CD14-positive monocyte (primary cell): ENCODE measurements around the gene CELF2. TPM values are rescaled to one million over a fixed set of nuclear protein-coding genes. Genes with fewer than 3 reads are reported as not detected.

Source experiments
- DNase-seq, 3 donors: peaks; one replicate each; pipeline ENCODE4 v3.0.0-alpha.2; 2011 to 2022
- H2AFZ ChIP-seq: 2 replicates; pipeline ENCODE4 v1.6.0; 2012; ENCODE audit warnings: mild to moderate bottlenecking, low read depth, low read length, inconsistent platforms; ENCODE audit not compliant: insufficient read depth, poor library complexity, severe bottlenecking
- H3K27ac ChIP-seq, 2 donors: 1 replicate in 1 of 2; 2 replicates in 1 of 2; pipeline ENCODE4 v1.5.1; 2012 to 2013; ENCODE audit warnings: low read length in 2 of 2, control low read depth in 1 of 2, inconsistent platforms in 1 of 2, low read depth in 1 of 2, mild to moderate bottlenecking in 1 of 2
- H3K27me3 ChIP-seq, 2 donors: one replicate each; pipeline versions ENCODE4 v1.6.0 to v1.6.1; 2011 to 2013; ENCODE audit warnings: low read length in 2 of 2; ENCODE audit not compliant: control insufficient read depth in 2 of 2, insufficient read depth in 2 of 2
- H3K36me3 ChIP-seq, 2 donors: replicated peaks in 1 of 2; 1 replicate in 1 of 2; 2 replicates in 1 of 2; pipeline versions ENCODE4 v1.5.1 to v1.6.1; 2012 to 2013; ENCODE audit warnings: low read length in 2 of 2, control low read depth in 1 of 2, inconsistent platforms in 1 of 2, mild to moderate bottlenecking in 1 of 2; ENCODE audit not compliant: insufficient read depth in 2 of 2, control insufficient read depth in 1 of 2
- H3K4me1 ChIP-seq, 2 donors: 1 replicate in 1 of 2; 2 replicates in 1 of 2; pipeline versions ENCODE4 v1.5.1 to v1.6.1; 2012 to 2013; ENCODE audit warnings: low read length in 2 of 2, control low read depth in 1 of 2, inconsistent platforms in 1 of 2, mild to moderate bottlenecking in 1 of 2, moderate library complexity in 1 of 2; ENCODE audit not compliant: insufficient read depth in 2 of 2, control insufficient read depth in 1 of 2
- H3K4me2 ChIP-seq: replicated peaks from 2 replicates; pipeline ENCODE3; 2012; ENCODE audit warnings: low read length, moderate library complexity, mild to moderate bottlenecking; ENCODE audit not compliant: poor library complexity, severe bottlenecking; ENCODE audit errors: extremely low read depth
- H3K4me3 ChIP-seq, 3 experiments: fragments of 200-600 bp in 1 of 3; sonication (generic) in 1 of 3; replicated peaks in 1 of 3; 1 replicate in 2 of 3; 2 replicates in 1 of 3; pipeline ENCODE4 v1.5.1; 2011 to 2013; ENCODE audit warnings: low read length in 3 of 3, mild to moderate bottlenecking in 3 of 3, control low read depth in 2 of 3, low read depth in 2 of 3, inconsistent platforms in 1 of 3, moderate library complexity in 1 of 3
- H3K79me2 ChIP-seq: 2 replicates; pipeline ENCODE4 v1.6.0; 2012; ENCODE audit warnings: mild to moderate bottlenecking, control low read depth, inconsistent platforms, low read length, moderate library complexity; ENCODE audit not compliant: insufficient read depth
- H3K9ac ChIP-seq: 2 replicates; pipeline ENCODE4 v1.6.0; 2017; ENCODE audit warnings: low read length, mild to moderate bottlenecking; ENCODE audit not compliant: insufficient read depth, poor library complexity, severe bottlenecking
- H3K9me3 ChIP-seq, 2 donors: replicated peaks in 1 of 2; 1 replicate in 1 of 2; 2 replicates in 1 of 2; pipeline versions ENCODE4 v1.5.1 to v1.6.1; 2012 to 2013; ENCODE audit warnings: low read length in 2 of 2, control low read depth in 1 of 2; ENCODE audit not compliant: control insufficient read depth in 1 of 2, insufficient read depth in 1 of 2
- H4K20me1 ChIP-seq: 2 replicates; pipeline ENCODE4 v1.6.0; 2012; ENCODE audit warnings: mild to moderate bottlenecking, low read length, control low read depth, moderate library complexity; ENCODE audit not compliant: insufficient read depth
- H3K27ac Mint-ChIP-seq, 7 donors: one replicate each; pipeline ENCODE4 v1.8.0; 2020; ENCODE audit warnings: mild to moderate bottlenecking in 7 of 7, mixed read lengths in 7 of 7, moderate library complexity in 6 of 7, inconsistent platforms in 2 of 7
- H3K27me3 Mint-ChIP-seq, 3 donors: one replicate each; pipeline ENCODE4 v1.8.0; 2021 to 2022; ENCODE audit warnings: low read depth in 3 of 3, mild to moderate bottlenecking in 3 of 3, mixed read lengths in 3 of 3, moderate library complexity in 3 of 3, inconsistent platforms in 1 of 3
- H3K36me3 Mint-ChIP-seq, 2 donors: one replicate each; pipeline ENCODE4 v1.8.0; 2020; ENCODE audit warnings: mixed read lengths in 2 of 2, inconsistent platforms in 1 of 2, mild to moderate bottlenecking in 1 of 2
- H3K4me1 Mint-ChIP-seq: one replicate; pipeline ENCODE4 v1.8.0; 2020; ENCODE audit warnings: mild to moderate bottlenecking, mixed read lengths
- H3K4me3 Mint-ChIP-seq, 2 donors: one replicate each; pipeline ENCODE4 v1.8.0; 2020; ENCODE audit warnings: mild to moderate bottlenecking in 2 of 2, mixed read lengths in 2 of 2, moderate library complexity in 1 of 2
- H3K9me3 Mint-ChIP-seq, 7 donors: one replicate each; pipeline ENCODE4 v1.8.0; 2020 to 2022; ENCODE audit warnings: mixed read lengths in 7 of 7, mild to moderate bottlenecking in 6 of 7, moderate library complexity in 6 of 7, inconsistent platforms in 2 of 7
- CTCF ChIP-seq: fragments of 200-600 bp; IDR thresholded peaks from one replicate; pipeline ENCODE4 v1.8.0; 2022; ENCODE audit warnings: antibody characterized with exemption, mild to moderate bottlenecking
- WGBS: methylation state at CpG from one replicate; pipeline ENCODE4 v1.1.5; 2013; ENCODE audit warnings: missing lambda C conversion rate; ENCODE audit not compliant: insufficient coverage; 5-methylcytosine and 5-hydroxymethylcytosine counted together
- intact Hi-C, 2 donors: fragments of 100-400 bp; cut with micrococcal nuclease; formaldehyde crosslinking; loops; one replicate each; pipeline versions ENCODE4 v1.15.0 to v1.15.1; 2023
- polyA plus RNA-seq, 3 donors: library from polyadenylated mRNA; depleted of rRNA in 1 of 3; unstranded in 2 of 3; stranded (reverse) in 1 of 3; fragments of 300-500 nt in 2 of 3; fragments of >200 nt in 1 of 3; fragmentation: Illumina TruSeq in 2 of 3; gene quantifications; 1 replicate in 2 of 3; 2 replicates in 1 of 3; pipeline ENCODE4 v1.2.3, GENCODE V29; 2012 to 2021

Gene CELF2
- polyA plus RNA-seq, 3 donors = 53.5 to 93.3 (median 80.5) TPM

- Mint-ChIP-seq H3K36me3 (peaks cover 74 to 86% of the 10 kb centered on the region in 2 donors), H3K27me3 (peaks cover 0 to 3% (median 1%) of the 10 kb centered on the region in 3 donors), H3K4me3 (no peak overlapping the region), H3K4me1 (peaks cover 50% of the 10 kb centered on the region), H3K27ac (peak overlapping the region in 2 of 7 donors; percentile 9 to 34), H3K9me3 (peaks cover 0 to 2% (median 0%) of the 10 kb centered on the region in 7 donors)
- H4K20me1 ChIP-seq = peaks cover 98% of the 10 kb centered on the region
- H3K79me2 ChIP-seq = peaks cover 11% of the 10 kb centered on the region
- H3K9me3 ChIP-seq = no peaks in the 10 kb centered on the region
- no peak for TF ChIP-seq CTCF
- no peak overlapping the region for H3K4me2 ChIP-seq
- intact Hi-C loops = no loop called here
- H3K36me3 ChIP-seq = peaks cover 73 to 97% of the 10 kb centered on the region in 2 donors
- no peak overlapping the region for H3K9ac ChIP-seq
- no peak overlapping the region for H3K4me3 ChIP-seq
- no peak for DNase-seq
- H3K4me1 ChIP-seq = peaks cover 24 to 29% of the 10 kb centered on the region in 2 donors
- H3K27me3 ChIP-seq = no peaks in the 10 kb centered on the region
- H2AFZ ChIP-seq = no peak overlapping the region
- WGBS = 97% methylated on average over 6 of the region's 8 CpGs
- peak overlapping the region in 1 of 2 donors; percentile 24 for H3K27ac ChIP-seq
Observed at GRCh38 chr10:11330383-11331045, 312.8 kb downstream of the CELF2 start.

GRCh38 chr10:11331046-11331577 is 313.4 kb downstream of the CELF2 start:
- Histone ChIP-seq H3K4me2 (no peak overlapping the region), H3K9me3 (no peaks in the 10 kb centered on the region), H4K20me1 (peaks cover 98% of the 10 kb centered on the region), H3K27ac (no peak overlapping the region), H3K36me3 (peaks cover 67 to 95% of the 10 kb centered on the region in 2 donors), H3K4me1 (peaks cover 24 to 29% of the 10 kb centered on the region in 2 donors), H3K4me3 (no peak overlapping the region), H2AFZ (no peak overlapping the region), H3K9ac (no peak overlapping the region), H3K79me2 (peaks cover 11% of the 10 kb centered on the region), H3K27me3 (no peaks in the 10 kb centered on the region)
- Mint-ChIP-seq H3K36me3 (peaks cover 69 to 85% of the 10 kb centered on the region in 2 donors), H3K27me3 (peaks cover 0 to 3% (median 1%) of the 10 kb centered on the region in 3 donors), H3K4me3 (no peak overlapping the region), H3K9me3 (peaks cover 0 to 2% (median 0%) of the 10 kb centered on the region in 7 donors), H3K27ac (no peak overlapping the region), H3K4me1 (peaks cover 51% of the 10 kb centered on the region)
- no peak for TF ChIP-seq CTCF
- intact Hi-C loops = no loop called here
- no peak for DNase-seq
